Measurements from ENCODE around the gene NUP98. TPM values are rescaled to one million over a fixed set of nuclear protein-coding genes. Genes with fewer than 3 reads are reported as not detected.

Gene NUP98
- polyA plus RNA-seq, 1 of the 3 experiments (the other 2 are of a cell fraction) = 56.4 TPM

DNA sequence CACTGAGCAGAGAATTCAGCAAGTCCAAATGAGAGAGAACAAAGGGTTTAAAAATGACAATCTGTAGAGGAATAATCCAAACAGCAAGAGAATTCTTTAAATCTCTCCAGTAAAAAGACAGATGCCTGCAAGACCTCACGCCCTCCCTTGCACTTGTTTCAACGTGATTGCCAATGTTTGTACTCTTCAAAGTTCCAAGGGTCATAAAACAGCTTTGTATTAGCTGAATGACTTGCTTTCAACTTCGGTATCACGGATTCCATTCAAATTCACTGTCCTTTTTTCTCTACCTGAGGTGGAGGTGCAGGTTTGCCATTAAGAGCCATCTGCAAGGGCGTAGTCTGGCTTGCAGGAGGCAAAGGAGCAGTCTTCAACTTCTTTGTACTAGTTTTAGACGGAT lies 85.1 kb downstream of the NUP98 start:
- Histone ChIP-seq H3K79me2 (ENCODE audit: insufficient read depth) (peaks cover 8% of the 10 kb centered on the region), H3F3A (replicated peaks; ENCODE audit: insufficient read depth) (peaks cover 17% of the 10 kb centered on the region), H3K9me3 (no peaks in the 10 kb centered on the region), H4K20me1 (ENCODE audit: insufficient read depth) (no peaks in the 10 kb centered on the region), H3K4me1 (ENCODE audit: control insufficient read depth in 1 of 2, insufficient read depth in 2 of 2, low read depth in 1 of 2, low read length in 1 of 2) (0 out of 4 replicates have a peak, but pooled peaks cover 0 to 2% of the 10 kb centered on the region in 2 experiments), H3K9ac (no peak overlapping the region), H3K4me2 (no peak overlapping the region), H3K9me2 (no peaks in the 10 kb centered on the region), H2AFZ (ENCODE audit: low read depth) (no peak overlapping the region), H3K4me3 (ENCODE audit: low read depth in 2 of 2, low read length in 1 of 2) (no peak overlapping the region), H3K27ac (ENCODE audit: low read depth in 2 of 2, low read length in 1 of 2) (no peak overlapping the region), H3K27me3 (ENCODE audit: insufficient read depth) (no peaks in the 10 kb centered on the region), H3K36me3 (replicated peaks in 1 of 2; ENCODE audit: control insufficient read depth in 1 of 2, insufficient read depth in 2 of 2, low read length in 1 of 2) (peaks cover 66 to 84% of the 10 kb centered on the region in 2 experiments)
- ChIA-PET CTCF (interaction anchor here (1.5 kb wide), 1 partner anchor 43 kb away, joined by 3 read pairs; no protein-coding TSS in a partner anchor), POLR2A (no interaction called here)
- TF ChIP-seq FOSL2 (IDR thresholded peaks at IDR 0.05; ENCODE audit: borderline replicate concordance, low read depth) (no peak), YY1 (IDR thresholded peaks at IDR 0.05; ENCODE audit: low read depth) (no peak), RAD21 (IDR thresholded peaks at IDR 0.05; ENCODE audit: low read length) (no peak), JUND (IDR thresholded peaks at IDR 0.05) (no peak)
- TF ChIP-seq, protein P1, sequence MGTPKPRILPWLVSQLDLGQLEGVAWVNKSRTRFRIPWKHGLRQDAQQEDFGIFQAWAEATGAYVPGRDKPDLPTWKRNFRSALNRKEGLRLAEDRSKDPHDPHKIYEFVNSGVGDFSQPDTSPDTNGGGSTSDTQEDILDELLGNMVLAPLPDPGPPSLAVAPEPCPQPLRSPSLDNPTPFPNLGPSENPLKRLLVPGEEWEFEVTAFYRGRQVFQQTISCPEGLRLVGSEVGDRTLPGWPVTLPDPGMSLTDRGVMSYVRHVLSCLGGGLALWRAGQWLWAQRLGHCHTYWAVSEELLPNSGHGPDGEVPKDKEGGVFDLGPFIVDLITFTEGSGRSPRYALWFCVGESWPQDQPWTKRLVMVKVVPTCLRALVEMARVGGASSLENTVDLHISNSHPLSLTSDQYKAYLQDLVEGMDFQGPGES (IDR thresholded peaks at IDR 0.05; ENCODE audit: low read depth, low read length) = no peak
- 96% methylated on average over 6 of the region's 6 CpGs for WGBS (ENCODE audit: low lambda C conversion rate)
- no peak for DNase-seq

DNA sequence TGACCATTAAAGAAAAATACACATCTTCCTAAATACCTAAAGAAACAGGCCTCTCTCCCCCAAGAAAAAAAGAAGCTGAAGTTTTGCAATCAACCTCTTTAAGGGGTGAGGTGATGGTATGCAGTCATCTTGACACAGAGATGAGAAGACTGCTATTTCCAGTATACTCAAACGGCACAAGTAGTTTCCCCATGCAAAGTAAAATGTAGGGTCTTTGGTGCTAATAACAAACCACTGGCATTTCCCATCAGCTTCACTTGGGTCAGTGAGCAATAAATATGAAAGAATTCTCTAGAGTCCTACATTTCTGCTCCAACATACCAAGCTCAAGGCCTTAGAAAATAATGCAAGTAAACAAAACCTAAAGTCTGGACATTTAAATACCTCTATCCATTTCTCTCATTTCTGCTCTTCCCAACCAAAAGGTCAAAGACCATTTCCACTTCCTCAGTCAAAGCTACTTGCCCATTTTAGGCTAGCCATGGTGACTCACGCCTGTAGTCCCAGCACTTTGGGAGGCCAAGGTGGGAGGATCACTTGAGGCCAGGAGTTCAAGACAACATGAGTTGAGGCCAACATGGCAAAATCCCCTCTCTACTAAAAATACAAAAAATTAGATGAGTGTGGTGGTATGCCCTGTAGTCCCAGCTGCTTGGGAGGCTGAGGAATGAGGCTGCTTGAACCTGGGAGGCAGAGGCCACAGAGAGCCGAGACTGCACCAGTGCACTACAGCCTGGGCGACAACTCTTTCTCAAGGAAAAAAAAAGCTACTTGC lies 86.7 kb downstream of the NUP98 start:
- no peak overlapping the region for H3K9ac ChIP-seq
- H3K9me2 ChIP-seq = no peaks in the 10 kb centered on the region
- peaks cover 62 to 83% of the 10 kb centered on the region in 2 experiments for H3K36me3 ChIP-seq (replicated peaks in 1 of 2; ENCODE audit: control insufficient read depth in 1 of 2, insufficient read depth in 2 of 2, low read length in 1 of 2)
- no peaks in the 10 kb centered on the region for H3K27me3 ChIP-seq (ENCODE audit: insufficient read depth)
- H2AFZ ChIP-seq (ENCODE audit: low read depth) = no peak overlapping the region
- H4K20me1 ChIP-seq (ENCODE audit: insufficient read depth) = no peaks in the 10 kb centered on the region
- peaks cover 8% of the 10 kb centered on the region for H3K79me2 ChIP-seq (ENCODE audit: insufficient read depth)
- H3K27ac ChIP-seq (ENCODE audit: low read depth in 2 of 2, low read length in 1 of 2) = no peak overlapping the region
- peaks cover 14% of the 10 kb centered on the region for H3F3A ChIP-seq (replicated peaks; ENCODE audit: insufficient read depth)
- ChIA-PET POLR2A (interaction anchor here (0.6 kb wide), 1 partner anchor 10 kb away, joined by 3 read pairs; no protein-coding TSS in a partner anchor), CTCF (interaction anchor here (1.2 to 1.5 kb wide), 5 partner anchors 10 to 363 kb away, joined by 3 to 6 read pairs (median 3); partner anchors contain the start of gene STIM1)
- no peak for DNase-seq
- TF ChIP-seq RAD21 (IDR thresholded peaks at IDR 0.05; ENCODE audit: low read length) (no peak), MXI1 (IDR thresholded peaks at IDR 0.05; ENCODE audit: low read depth, low read length) (no peak), RXRA (IDR thresholded peaks at IDR 0.05; ENCODE audit: borderline replicate concordance, low read depth) (no peak), GABPA (IDR thresholded peaks at IDR 0.05; ENCODE audit: low read depth) (no peak), CHD2 (IDR thresholded peaks at IDR 0.05; ENCODE audit: low read length, partially characterized antibody) (no peak)
- TF ChIP-seq, protein P2, sequence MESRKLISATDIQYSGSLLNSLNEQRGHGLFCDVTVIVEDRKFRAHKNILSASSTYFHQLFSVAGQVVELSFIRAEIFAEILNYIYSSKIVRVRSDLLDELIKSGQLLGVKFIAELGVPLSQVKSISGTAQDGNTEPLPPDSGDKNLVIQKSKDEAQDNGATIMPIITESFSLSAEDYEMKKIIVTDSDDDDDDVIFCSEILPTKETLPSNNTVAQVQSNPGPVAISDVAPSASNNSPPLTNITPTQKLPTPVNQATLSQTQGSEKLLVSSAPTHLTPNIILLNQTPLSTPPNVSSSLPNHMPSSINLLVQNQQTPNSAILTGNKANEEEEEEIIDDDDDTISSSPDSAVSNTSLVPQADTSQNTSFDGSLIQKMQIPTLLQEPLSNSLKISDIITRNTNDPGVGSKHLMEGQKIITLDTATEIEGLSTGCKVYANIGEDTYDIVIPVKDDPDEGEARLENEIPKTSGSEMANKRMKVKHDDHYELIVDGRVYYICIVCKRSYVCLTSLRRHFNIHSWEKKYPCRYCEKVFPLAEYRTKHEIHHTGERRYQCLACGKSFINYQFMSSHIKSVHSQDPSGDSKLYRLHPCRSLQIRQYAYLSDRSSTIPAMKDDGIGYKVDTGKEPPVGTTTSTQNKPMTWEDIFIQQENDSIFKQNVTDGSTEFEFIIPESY (IDR thresholded peaks at IDR 0.05; ENCODE audit: borderline replicate concordance, low read depth) = no peak
- TF ChIP-seq, protein P3, sequence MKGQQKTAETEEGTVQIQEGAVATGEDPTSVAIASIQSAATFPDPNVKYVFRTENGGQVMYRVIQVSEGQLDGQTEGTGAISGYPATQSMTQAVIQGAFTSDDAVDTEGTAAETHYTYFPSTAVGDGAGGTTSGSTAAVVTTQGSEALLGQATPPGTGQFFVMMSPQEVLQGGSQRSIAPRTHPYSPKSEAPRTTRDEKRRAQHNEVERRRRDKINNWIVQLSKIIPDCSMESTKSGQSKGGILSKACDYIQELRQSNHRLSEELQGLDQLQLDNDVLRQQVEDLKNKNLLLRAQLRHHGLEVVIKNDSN (IDR thresholded peaks at IDR 0.05; ENCODE audit: borderline replicate concordance, low read depth) = no peak
- 0 out of 4 replicates have a peak, but pooled peaks cover 0 to 3% of the 10 kb centered on the region in 2 experiments for H3K4me1 ChIP-seq (ENCODE audit: control insufficient read depth in 1 of 2, insufficient read depth in 2 of 2, low read depth in 1 of 2, low read length in 1 of 2)
- H3K4me3 ChIP-seq (ENCODE audit: low read depth in 2 of 2, low read length in 1 of 2) = no peak overlapping the region
- no peak overlapping the region for H3K4me2 ChIP-seq
- no peaks in the 10 kb centered on the region for H3K9me3 ChIP-seq
- WGBS (ENCODE audit: low lambda C conversion rate) = 94% methylated on average over 4 of the region's 4 CpGs

All from SK-N-SH (cell line).